Psoas muscle (tissue), 8 donors: ENCODE measurements around the gene GRK2. TPM values are rescaled to one million over a fixed set of nuclear protein-coding genes. Genes with fewer than 3 reads are reported as not detected.

Source experiments
- ATAC-seq, 4 donors: fragments of 200-7000 bp; cut with Tn5 transposase; one replicate each; pipeline ENCODE4 v1.9.1; 2020; ENCODE audit warnings: moderate library complexity in 3 of 4, mild to moderate bottlenecking in 2 of 4
- DNase-seq, 2 donors: peaks; one replicate each; pipeline ENCODE4 v3.0.0-alpha.2; 2020
- H3K27ac ChIP-seq: fragments of 200-600 bp; one replicate; pipeline ENCODE4 v1.8.0; 2022
- H3K27me3 ChIP-seq, 3 donors: fragments of 200-600 bp in 1 of 3; one replicate each; pipeline versions ENCODE4 v1.6.1 to v1.8.0; 2013 to 2022; ENCODE audit warnings: low read length in 2 of 3, mild to moderate bottlenecking in 2 of 3, moderate library complexity in 1 of 3; ENCODE audit not compliant: insufficient read depth in 3 of 3
- H3K36me3 ChIP-seq, 2 donors: fragments of 200-600 bp in 1 of 2; one replicate each; pipeline versions ENCODE4 v1.6.1 to v1.8.0; 2013 to 2022; ENCODE audit warnings: low read depth in 1 of 2, mild to moderate bottlenecking in 1 of 2, moderate library complexity in 1 of 2; ENCODE audit not compliant: insufficient read depth in 1 of 2
- H3K4me1 ChIP-seq: fragments of 200-600 bp; one replicate; pipeline ENCODE4 v1.8.0; 2022
- H3K4me3 ChIP-seq: fragments of 200-600 bp; one replicate; pipeline ENCODE4 v1.8.0; 2022; ENCODE audit warnings: mild to moderate bottlenecking
- H3K9me3 ChIP-seq: fragments of 200-600 bp; one replicate; pipeline ENCODE4 v1.8.0; 2022
- CTCF ChIP-seq: fragments of 200-600 bp; IDR thresholded peaks from one replicate; pipeline ENCODE4 v1.8.0; 2022; ENCODE audit warnings: antibody characterized with exemption
- WGBS, 3 donors: extraction: QIAGEN DNeasy Blood & Tissue Kit; methylation state at CpG; one replicate each; pipeline versions ENCODE4 v1.1.6 to v1.1.7; 2013; 5-methylcytosine and 5-hydroxymethylcytosine counted together
- intact Hi-C, 2 donors: fragments of 100-400 bp; cut with DNase I; formaldehyde crosslinking; loops; one replicate each; pipeline versions ENCODE4 v1.11.0 to v1.14.2; 2022
- polyA plus RNA-seq, 3 donors: library from polyadenylated mRNA; stranded (reverse); fragments of 200-250 nt; gene quantifications; one replicate each; pipeline ENCODE4 v1.2.3, GENCODE V29; 2013
- total RNA-seq, 4 donors: library from RNA; stranded (reverse); fragmentation: NEBNext Ultra II Directional in 2 of 4; extraction: Animal tissue kit (Norgen Biotek cat#: 25700) in 2 of 4; gene quantifications; one replicate each; pipeline versions ENCODE4 v1.2.1 to v1.2.4, GENCODE V29; 2021 to 2023
- donor health status: healthy with polysubstance abuse.
- donor health status: DM: no; HTN: no; CAD: no; lungs with moderate emphysema.
- donor health status: Bipolar disorder and iron deficiency.
- donor health status: healthy.
- donor health status: DM: yes; HTN: yes; CAD: no.
- donor health status: DM: no; HTN: no; CAD: no.
- donor health status: DM: no; HTN: no; CAD: no.
- donor health status: DM: yes; HTN: yes; CAD: no.

Gene GRK2
- total and polyA plus RNA-seq, 7 donors: 37.3 to 56.8 (median 46.2) TPM

- H3K27ac ChIP-seq: no peak overlapping the region
- 10 to 12% (median 12%) methylated on average over 18 of the region's 18 CpGs for WGBS, 3 donors
- no peaks in the 10 kb centered on the region for H3K27me3 ChIP-seq
- H3K36me3 ChIP-seq: peaks cover 2 to 15% of the 10 kb centered on the region in 2 donors
- H3K9me3 ChIP-seq: no peaks in the 10 kb centered on the region
- peaks cover 16% of the 10 kb centered on the region for H3K4me1 ChIP-seq
- H3K4me3 ChIP-seq: peak overlapping the region; percentile 55
- no peak for ATAC-seq
- DNase-seq: peak in 1 of 2 donors; percentile 55
- TF ChIP-seq CTCF: no peak
- intact Hi-C loops: loop anchor here (5.0 to 10.0 kb wide), 2 partner anchors 121 to 123 kb away; no protein-coding TSS in a partner anchor
These were observed 4.7 kb upstream of the GRK2 start for GRCh38 chr11:67261640-67261945.

- intact Hi-C loops: loop anchor here (5.0 to 10.0 kb wide), 2 partner anchors 120 to 123 kb away; no protein-coding TSS in a partner anchor
- peak overlapping the region; percentile 55 for H3K4me3 ChIP-seq
- H3K27ac ChIP-seq: no peak overlapping the region
- TF ChIP-seq CTCF: no peak
- no peak for DNase-seq
- H3K4me1 ChIP-seq: peaks cover 16% of the 10 kb centered on the region
- ATAC-seq: no peak
- H3K27me3 ChIP-seq: no peaks in the 10 kb centered on the region
- no peaks in the 10 kb centered on the region for H3K9me3 ChIP-seq
- WGBS, 3 donors: 52 to 55% (median 53%) methylated on average over 18 of the region's 18 CpGs
- peaks cover 0 to 10% of the 10 kb centered on the region in 2 donors for H3K36me3 ChIP-seq
These were observed 4.2 kb upstream of the GRK2 start for GRCh38 chr11:67261946-67262681.

DNA sequence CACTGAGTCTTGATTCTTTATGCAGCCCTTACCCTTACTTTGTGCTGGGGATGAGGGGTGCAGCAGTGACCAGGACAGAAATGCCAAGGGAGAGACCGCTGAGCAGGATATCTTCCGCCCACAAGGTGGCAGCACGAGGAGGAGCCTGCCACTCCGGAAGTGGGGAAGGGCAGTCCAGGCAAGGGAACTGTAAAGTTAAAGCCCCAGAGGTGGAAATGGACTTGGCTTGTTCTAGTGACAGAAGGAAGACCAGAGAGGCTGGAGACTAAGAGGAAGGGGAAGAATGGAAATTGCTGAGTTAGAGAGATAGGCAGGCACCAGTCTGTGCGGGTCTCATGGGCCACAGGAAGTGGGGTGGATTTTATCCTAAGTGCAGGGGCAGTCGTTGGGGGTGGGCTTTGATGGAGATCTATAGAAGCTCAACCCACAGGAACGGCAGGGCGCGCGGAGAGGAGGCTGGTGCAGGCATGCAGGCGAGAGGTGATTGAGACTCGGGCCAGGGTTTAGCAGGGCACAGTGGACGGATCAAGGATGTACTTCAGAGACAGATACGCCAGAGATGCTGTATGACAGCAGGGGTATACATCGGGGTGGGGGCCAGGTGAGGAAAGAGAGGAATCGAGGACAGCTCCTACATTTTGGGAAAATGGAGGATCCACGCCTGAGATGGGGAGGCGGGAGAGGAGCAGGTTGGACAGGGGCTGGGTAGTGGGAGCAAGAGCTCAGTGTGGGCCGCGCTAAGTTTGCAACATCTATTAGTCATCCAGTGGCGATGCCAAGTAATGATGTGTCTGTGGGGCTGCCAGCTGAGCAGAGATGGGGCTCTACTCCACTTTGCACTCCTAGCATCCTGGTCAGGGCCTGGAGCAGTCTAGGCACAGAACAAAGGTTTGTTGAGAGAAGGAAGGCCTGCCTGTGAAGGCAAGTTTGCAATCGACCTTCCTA is 3.3 kb upstream of the GRK2 start:
- Histone ChIP-seq H3K36me3 (peaks cover 0 to 5% of the 10 kb centered on the region in 2 donors), H3K27ac (peak overlapping the region; percentile 19), H3K4me3 (no peak overlapping the region), H3K9me3 (no peaks in the 10 kb centered on the region), H3K27me3 (no peaks in the 10 kb centered on the region), H3K4me1 (peaks cover 24% of the 10 kb centered on the region)
- DNase-seq (peak; percentile 81 to 90), ATAC-seq (peak; percentile 68 to 82 (median 72))
- intact Hi-C loops: loop anchor here (5.0 to 10.0 kb wide), 2 partner anchors 119 to 122 kb away; no protein-coding TSS in a partner anchor
- WGBS, 3 donors: 39 to 47% (median 41%) methylated on average over 22 of the region's 22 CpGs
- peak; percentile 79 for TF ChIP-seq CTCF

GRCh38 chr11:67264260-67264659 is 2.0 kb upstream of the GRK2 start:
- no peak overlapping the region for H3K27ac ChIP-seq
- intact Hi-C loops: loop anchor here (5.0 to 10.0 kb wide), 2 partner anchors 118 to 121 kb away; no protein-coding TSS in a partner anchor
- DNase-seq (no peak), ATAC-seq (no peak)
- no peak overlapping the region for H3K4me3 ChIP-seq
- TF ChIP-seq CTCF: no peak
- no peaks in the 10 kb centered on the region for H3K27me3 ChIP-seq
- WGBS, 3 donors: 96 to 98% (median 98%) methylated on average over 5 of the region's 5 CpGs
- no peaks in the 10 kb centered on the region for H3K9me3 ChIP-seq
- H3K36me3 ChIP-seq: peaks cover 0 to 14% of the 10 kb centered on the region in 2 donors
- H3K4me1 ChIP-seq: peaks cover 33% of the 10 kb centered on the region
